H1 (cell line): Measurements from ENCODE around the gene RBM17. TPM values are rescaled to one million over a fixed set of nuclear protein-coding genes. Genes with fewer than 3 reads are reported as not detected.

Experiments used
- CTCF ChIA-PET: fragments of 300-600 bp; sonication (Branson Sonifier 250); formaldehyde crosslinking; loops from one replicate; lab custom pipeline; 2021; ENCODE audit not compliant: partially characterized antibody; lab: Charles Lee
- POLR2A ChIA-PET: fragments of 300-600 bp; sonication (Branson Sonifier 250); formaldehyde crosslinking; loops from one replicate; lab custom pipeline; 2021; ENCODE audit warnings: inconsistent platforms; ENCODE audit not compliant: partially characterized antibody; lab: Charles Lee
- DNase-seq, 2 experiments: peaks; one replicate each; pipeline versions ENCODE4 v3.0.0 to v3.0.0-alpha.2; 2010 to 2022; ENCODE audit warnings: low spot score in 2 of 2, low read depth in 1 of 2, mixed read lengths in 1 of 2
- FAIRE-seq: peaks from 2 replicates; lab custom pipeline; 2011; peaks lifted over from hg19 to GRCh38; lab: Jason Lieb, UNC
- H2AFZ ChIP-seq: 2 replicates; pipeline ENCODE4 v1.8.1; 2012; ENCODE audit warnings: low read length, inconsistent platforms
- H2AK5ac ChIP-seq: 2 replicates; pipeline ENCODE4 v1.6.1; 2013; ENCODE audit warnings: low read depth, low read length
- H2BK120ac ChIP-seq: replicated peaks from 2 replicates; pipeline ENCODE3; 2013; ENCODE audit warnings: low read depth, low read length, inconsistent platforms
- H2BK12ac ChIP-seq: 2 replicates; pipeline ENCODE4 v1.6.1; 2013; ENCODE audit warnings: low read depth, low read length
- H2BK15ac ChIP-seq: 2 replicates; pipeline ENCODE4 v1.6.1; 2013; ENCODE audit warnings: low read length
- H2BK20ac ChIP-seq: 2 replicates; pipeline ENCODE4 v1.6.1; 2013; ENCODE audit warnings: low read length
- H2BK5ac ChIP-seq: 2 replicates; pipeline ENCODE4 v1.6.1; 2013; ENCODE audit warnings: low read depth, low read length
- H3K14ac ChIP-seq: 2 replicates; pipeline ENCODE4 v1.6.1; 2013; ENCODE audit warnings: inconsistent platforms; ENCODE audit not compliant: insufficient read length
- H3K18ac ChIP-seq: 2 replicates; pipeline ENCODE4 v1.6.1; 2013; ENCODE audit warnings: low read length; ENCODE audit errors: extremely low read depth
- H3K23ac ChIP-seq: 2 replicates; pipeline ENCODE4 v1.6.1; 2013; ENCODE audit warnings: inconsistent platforms; ENCODE audit not compliant: insufficient read length
- H3K23me2 ChIP-seq: 2 replicates; pipeline ENCODE4 v1.6.1; 2013; ENCODE audit warnings: low read depth, low read length
- H3K27ac ChIP-seq: 2 replicates; pipeline ENCODE4 v1.6.1; 2011; ENCODE audit warnings: low read depth, low read length, inconsistent platforms
- H3K27me3 ChIP-seq, 4 experiments: replicated peaks in 1 of 4; 1 replicate in 1 of 4; 2 replicates in 3 of 4; pipeline versions ENCODE4 v1.6.1 to v1.8.1; 2011 to 2013; ENCODE audit warnings: low read length in 3 of 4, mild to moderate bottlenecking in 3 of 4, inconsistent platforms in 2 of 4, mixed read lengths in 2 of 4, moderate library complexity in 1 of 4; ENCODE audit not compliant: control insufficient read depth in 3 of 4, insufficient read depth in 3 of 4; ENCODE audit errors: extremely low read depth in 1 of 4
- H3K36me3 ChIP-seq, 4 experiments: 2 replicates each; pipeline versions ENCODE4 v1.6.1 to v1.8.1; 2011 to 2013; ENCODE audit warnings: mild to moderate bottlenecking in 4 of 4, low read length in 3 of 4, moderate library complexity in 2 of 4, control low read depth in 1 of 4, inconsistent platforms in 1 of 4; ENCODE audit not compliant: insufficient read depth in 4 of 4, control insufficient read depth in 2 of 4
- H3K4ac ChIP-seq: replicated peaks from 2 replicates; pipeline ENCODE3; 2013; ENCODE audit warnings: low read length, low read depth, mixed read lengths, inconsistent platforms; ENCODE audit not compliant: insufficient read length
- H3K4me1 ChIP-seq, 4 experiments: replicated peaks in 1 of 4; 1 replicate in 1 of 4; 2 replicates in 3 of 4; pipeline versions ENCODE4 v1.6.1 to v1.8.1; 2011 to 2013; ENCODE audit warnings: low read length in 3 of 4, inconsistent platforms in 2 of 4, mixed read lengths in 1 of 4; ENCODE audit not compliant: insufficient read depth in 4 of 4, control insufficient read depth in 3 of 4
- H3K4me2 ChIP-seq, 2 experiments: 2 replicates each; pipeline versions ENCODE4 v1.6.1 to v1.8.1; 2011 to 2013; ENCODE audit warnings: low read depth in 2 of 2, low read length in 2 of 2, control low read depth in 1 of 2, inconsistent platforms in 1 of 2, mild to moderate bottlenecking in 1 of 2; ENCODE audit not compliant: insufficient read depth in 1 of 2
- H3K4me3 ChIP-seq, 4 experiments: fragments of 200-600, 300-600 bp in 1 of 4; sonication (generic), shearing (Covaris generic), sonication (Bioruptor Twin) in 1 of 4; 2 replicates each; pipeline versions ENCODE4 v1.5.1 to v1.8.1; 2011 to 2016; ENCODE audit warnings: low read length in 4 of 4, low read depth in 3 of 4, control low read depth in 2 of 4, inconsistent platforms in 2 of 4, mild to moderate bottlenecking in 2 of 4, mixed read lengths in 1 of 4, moderate library complexity in 1 of 4; ENCODE audit not compliant: insufficient read depth in 2 of 4; ENCODE audit errors: extremely low read depth in 1 of 4
- H3K56ac ChIP-seq: replicated peaks from 2 replicates; pipeline ENCODE3; 2013; ENCODE audit warnings: low read depth, mild to moderate bottlenecking, mixed read lengths, low read length, inconsistent platforms; ENCODE audit not compliant: insufficient read length
- H3K79me1 ChIP-seq: 2 replicates; pipeline ENCODE4 v1.6.1; 2013; ENCODE audit warnings: low read depth, low read length, control low read depth
- H3K79me2 ChIP-seq, 2 experiments: 2 replicates each; pipeline versions ENCODE4 v1.6.1 to v1.8.1; 2012 to 2013; ENCODE audit warnings: low read length in 2 of 2, mild to moderate bottlenecking in 2 of 2, inconsistent platforms in 1 of 2; ENCODE audit not compliant: insufficient read depth in 2 of 2, control insufficient read depth in 1 of 2
- H3K9ac ChIP-seq, 4 experiments: replicated peaks in 1 of 4; 1 replicate in 1 of 4; 2 replicates in 3 of 4; pipeline versions ENCODE4 v1.6.1 to v1.8.1; 2011 to 2013; ENCODE audit warnings: low read depth in 3 of 4, low read length in 3 of 4, control low read depth in 2 of 4, mild to moderate bottlenecking in 2 of 4, moderate library complexity in 2 of 4, inconsistent platforms in 1 of 4; ENCODE audit errors: extremely low read depth in 1 of 4
- H3K9me3 ChIP-seq, 2 experiments: 2 replicates each; pipeline versions ENCODE4 v1.6.1 to v1.8.1; 2012 to 2013; ENCODE audit warnings: mild to moderate bottlenecking in 2 of 2, moderate library complexity in 2 of 2, control low read depth in 1 of 2, inconsistent platforms in 1 of 2, low read depth in 1 of 2, low read length in 1 of 2, mixed read lengths in 1 of 2; ENCODE audit not compliant: insufficient read depth in 2 of 2
- H4K20me1 ChIP-seq, 2 experiments: replicated peaks in 1 of 2; 2 replicates each; pipeline versions ENCODE3 to v1.8.1; 2011 to 2013; ENCODE audit warnings: inconsistent platforms in 2 of 2, low read length in 2 of 2, mild to moderate bottlenecking in 1 of 2; ENCODE audit not compliant: insufficient read depth in 2 of 2, control insufficient read depth in 1 of 2
- H4K5ac ChIP-seq: 2 replicates; pipeline ENCODE4 v1.6.1; 2013; ENCODE audit warnings: low read length, low read depth, mixed read lengths, inconsistent platforms; ENCODE audit not compliant: insufficient read length
- H4K8ac ChIP-seq: 2 replicates; pipeline ENCODE4 v1.8.0; 2013; ENCODE audit warnings: mild to moderate bottlenecking, moderate library complexity, low read length, inconsistent platforms; ENCODE audit not compliant: insufficient read depth; ENCODE audit errors: extremely low read depth
- H4K91ac ChIP-seq: replicated peaks from 2 replicates; pipeline ENCODE3; 2013; ENCODE audit warnings: low read length, mixed read lengths, inconsistent platforms; ENCODE audit not compliant: insufficient read length
- RXRA ChIP-seq: IDR thresholded peaks from 2 replicates; pipeline ENCODE4 v1.6.1; 2011; ENCODE audit warnings: low read depth, mild to moderate bottlenecking, low read length, moderate library complexity; ENCODE audit not compliant: insufficient read depth
- SRF ChIP-seq: IDR thresholded peaks from 2 replicates; pipeline ENCODE4 v1.6.1; 2011; ENCODE audit warnings: mild to moderate bottlenecking, low read depth, low read length, moderate library complexity
- WGBS, 2 experiments: shearing (Covaris generic) in 1 of 2; methylation state at CpG; one replicate each; pipeline versions ENCODE4 v1.1.6 to v1.1.7; 2013 to 2015; ENCODE audit warnings: low lambda C conversion rate in 2 of 2, mixed read lengths in 2 of 2, inconsistent platforms in 1 of 2, low coverage in 1 of 2, missing lambda C conversion rate in 1 of 2; ENCODE audit not compliant: insufficient replicate concordance in 2 of 2, insufficient coverage in 1 of 2, insufficient read length in 1 of 2; ENCODE audit errors: extremely low coverage in 1 of 2, missing lambda C conversion rate in 1 of 2; 5-methylcytosine and 5-hydroxymethylcytosine counted together
- polyA plus RNA-seq, 7 experiments: library from polyadenylated mRNA; depleted of rRNA in 3 of 7; stranded (reverse) in 5 of 7; unstranded in 2 of 7; fragments of >200 nt in 5 of 7; fragments of 200-250 nt in 2 of 7; gene quantifications; 1 replicate in 5 of 7; 2 replicates in 1 of 7; 4 replicates in 1 of 7; pipeline versions ENCODE4 v1.2.1 to v1.2.3, GENCODE V29; 2011 to 2013; ENCODE audit warnings: missing spikeins in 2 of 7, mixed read lengths in 2 of 7
- total RNA-seq: library from RNA; stranded (reverse); fragmentation: NEBNext Ultra II Directional; extraction: Animal tissue kit (Norgen Biotek cat#: 25700); gene quantifications from 2 replicates; pipeline ENCODE4 v1.2.1, GENCODE V29; 2021

Gene RBM17
- total and polyA plus RNA-seq, 2 of the 8 experiments (the other 6 are each of a cell fraction or from before 2014, with no cell fraction given), result 15.7 to 128 TPM

- H2AFZ ChIP-seq, result no peak within 1 kb of the TSS
- POLR2A ChIA-PET, result no interaction called here
Observed at GRCh38 chr10:6062101-6062771, 26.6 kb upstream of the RBM17 start, which contains the start of gene IL2RA. TSS of gene IL2RA (minus strand) at chr10:6062367. CDS start at chr10:6062151, 216 bp downstream.

More at GRCh38 chr10:6062101-6062771, 26.6 kb upstream of the RBM17 start, which contains the start of gene IL2RA:
- no peak within 1 kb of the TSS for H3K27ac ChIP-seq
- no peak within 1 kb of the TSS for H2BK12ac ChIP-seq
- no peak within 1 kb of the TSS for H2BK15ac ChIP-seq
- no peak within 1 kb of the TSS for H2AK5ac ChIP-seq
- H4K20me1 ChIP-seq, result no peaks in the 10 kb centered on the region
- no peak for DNase-seq
- no peaks in the 10 kb centered on the region for H3K23me2 ChIP-seq
- no peaks in the 10 kb centered on the region for H3K79me2 ChIP-seq
- 85% methylated on average over 16 of the region's 18 CpGs; no CpG with 5 or more reads in 1 of the 2 experiments for WGBS, 2 experiments
- H4K91ac ChIP-seq, result no peak within 1 kb of the TSS
- no peaks in the 10 kb centered on the region for H3K79me1 ChIP-seq
- no peak within 1 kb of the TSS for H2BK120ac ChIP-seq
- FAIRE-seq, result no peak
- H3K23ac ChIP-seq, result no peak within 1 kb of the TSS
- H2BK5ac ChIP-seq, result no peak within 1 kb of the TSS
- no peak within 1 kb of the TSS for H4K8ac ChIP-seq
- H3K36me3 ChIP-seq, result no peaks in the 10 kb centered on the region
- H4K5ac ChIP-seq, result no peak within 1 kb of the TSS
- H3K4me2 ChIP-seq, result no peak within 1 kb of the TSS
- no peak within 1 kb of the TSS; the same call in 1 of the 2 replicates for H2BK20ac ChIP-seq
- H3K4ac ChIP-seq, result no peak within 1 kb of the TSS
- CTCF ChIA-PET, result interaction anchor here (0.8 kb wide), 1 partner anchor 142 kb away, joined by 3 read pairs; no protein-coding TSS in a partner anchor
- no peaks in the 10 kb centered on the region for H3K9me3 ChIP-seq
- TF ChIP-seq SRF, result peak; percentile 80
- no peak for TF ChIP-seq RXRA
- TF ChIP-seq, all 59 proteins: peak for 1
- no peaks in the 10 kb centered on the region for H3K4me1 ChIP-seq
- no peak within 1 kb of the TSS for H3K56ac ChIP-seq
- H3K18ac ChIP-seq, result no peak within 1 kb of the TSS
- H3K14ac ChIP-seq, result no peak within 1 kb of the TSS
- H3K27me3 ChIP-seq, result no peaks in the 10 kb centered on the region
- no peak within 1 kb of the TSS for H3K4me3 ChIP-seq
- no peak within 1 kb of the TSS for H3K9ac ChIP-seq
